ENCODE measurements around the gene HOXC12.

HOXC12 gene

GRCh38 chr12:53950789-53951576 lies 3.7 kb upstream of the HOXC12 start:
- CTCF ChIA-PET = interaction anchor here (1.3 kb wide), 1 partner anchor 11 kb away, joined by 6 read pairs; no protein-coding TSS in a partner anchor
- no peak overlapping the region for H3K4me3 ChIP-seq (ENCODE audit: low read depth, low read length)
- DNase-seq (ENCODE audit: low read depth, low spot score) = no peak
- TF ChIP-seq CTCF (IDR thresholded peaks at IDR 0.05; ENCODE audit: insufficient read depth, low read length, missing control alignments) = no peak
- POLR2A ChIA-PET = no interaction called here

- no peak overlapping the region for H3K4me3 ChIP-seq (ENCODE audit: low read depth, low read length)
- no peak for DNase-seq (ENCODE audit: low read depth, low spot score)
- POLR2A ChIA-PET = no interaction called here
- no peak for TF ChIP-seq CTCF (IDR thresholded peaks at IDR 0.05; ENCODE audit: insufficient read depth, low read length, missing control alignments)
- CTCF ChIA-PET = interaction anchor here (1.3 kb wide), 1 partner anchor 10 kb away, joined by 6 read pairs; no protein-coding TSS in a partner anchor
Observed at GRCh38 chr12:53951577-53952334, 2.9 kb upstream of the HOXC12 start.

GRCh38 chr12:53952335-53952694 lies 2.4 kb upstream of the HOXC12 start:
- CTCF ChIA-PET = interaction anchor here (1.3 to 1.5 kb wide), 2 partner anchors 9 to 12 kb away, joined by 3 to 6 read pairs; no protein-coding TSS in a partner anchor
- no peak overlapping the region for H3K4me3 ChIP-seq (ENCODE audit: low read depth, low read length)
- DNase-seq (ENCODE audit: low read depth, low spot score) = no peak
- no peak for TF ChIP-seq CTCF (IDR thresholded peaks at IDR 0.05; ENCODE audit: insufficient read depth, low read length, missing control alignments)
- POLR2A ChIA-PET = no interaction called here

GRCh38 chr12:53952871-53953734 lies 1.6 kb upstream of the HOXC12 start:
- TF ChIP-seq CTCF (IDR thresholded peaks at IDR 0.05; ENCODE audit: insufficient read depth, low read length, missing control alignments) = no peak
- no peak overlapping the region for H3K4me3 ChIP-seq (ENCODE audit: low read depth, low read length)
- POLR2A ChIA-PET = no interaction called here
- CTCF ChIA-PET = interaction anchor here (1.1 to 1.8 kb wide), 3 partner anchors 9 to 207 kb away, joined by 3 to 6 read pairs (median 3); no protein-coding TSS in a partner anchor
- no peak for DNase-seq (ENCODE audit: low read depth, low spot score)

- H3K4me3 ChIP-seq (ENCODE audit: low read depth, low read length) = no peak overlapping the region
- DNase-seq (ENCODE audit: low read depth, low spot score) = no peak
- POLR2A ChIA-PET = no interaction called here
- no peak for TF ChIP-seq CTCF (IDR thresholded peaks at IDR 0.05; ENCODE audit: insufficient read depth, low read length, missing control alignments)
- CTCF ChIA-PET = interaction anchor here (0.8 to 1.8 kb wide), 4 partner anchors 8 to 208 kb away, joined by 3 to 6 read pairs (median 3); no protein-coding TSS in a partner anchor
Observed at GRCh38 chr12:53953831-53954693, 641 bp upstream of the HOXC12 start.
